HG03457 (cell line): Measurements from ENCODE around the gene OGA.

Experiments used
- ATAC-seq: cut with Tn5 transposase; IDR thresholded peaks from one replicate; pipeline ENCODE4 v1.9.1; 2021; ENCODE audit warnings: moderate number of reproducible peaks; ENCODE audit not compliant: unreplicated experiment

OGA gene

DNA sequence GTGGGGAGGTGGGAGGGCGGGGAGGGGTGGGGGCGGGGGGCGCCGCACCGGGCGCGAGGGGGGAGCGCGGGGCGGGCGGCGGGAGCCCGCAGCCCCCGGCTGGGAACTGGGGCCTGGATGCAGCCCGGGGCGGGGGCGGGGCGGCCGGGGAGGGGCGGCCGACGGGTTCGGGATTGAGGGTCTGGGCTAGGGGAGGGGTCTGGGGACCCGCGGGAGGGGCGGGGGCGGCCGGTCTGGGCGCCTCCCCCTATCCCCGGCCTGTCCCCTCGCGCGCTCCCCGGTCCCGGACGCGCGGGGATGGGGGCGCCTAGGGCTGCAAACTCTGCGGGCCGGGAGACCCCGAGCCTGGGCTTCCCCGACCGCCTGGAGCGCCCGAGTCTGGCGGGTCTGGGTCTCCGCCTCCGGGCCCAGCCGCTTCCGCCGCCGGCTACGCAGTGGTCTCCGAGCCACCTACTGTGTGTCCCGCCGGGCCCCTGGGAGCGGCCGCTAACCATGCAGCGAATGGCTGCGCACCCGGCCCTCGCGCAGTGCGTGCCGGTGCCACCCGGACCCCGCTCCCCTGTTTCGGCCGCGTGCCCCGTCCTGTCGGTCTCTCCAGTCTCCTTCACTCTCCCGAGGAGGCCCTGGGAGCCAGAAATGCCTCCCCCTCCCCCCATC lies 42.0 kb downstream of the OGA start:
- no peak for ATAC-seq

DNA sequence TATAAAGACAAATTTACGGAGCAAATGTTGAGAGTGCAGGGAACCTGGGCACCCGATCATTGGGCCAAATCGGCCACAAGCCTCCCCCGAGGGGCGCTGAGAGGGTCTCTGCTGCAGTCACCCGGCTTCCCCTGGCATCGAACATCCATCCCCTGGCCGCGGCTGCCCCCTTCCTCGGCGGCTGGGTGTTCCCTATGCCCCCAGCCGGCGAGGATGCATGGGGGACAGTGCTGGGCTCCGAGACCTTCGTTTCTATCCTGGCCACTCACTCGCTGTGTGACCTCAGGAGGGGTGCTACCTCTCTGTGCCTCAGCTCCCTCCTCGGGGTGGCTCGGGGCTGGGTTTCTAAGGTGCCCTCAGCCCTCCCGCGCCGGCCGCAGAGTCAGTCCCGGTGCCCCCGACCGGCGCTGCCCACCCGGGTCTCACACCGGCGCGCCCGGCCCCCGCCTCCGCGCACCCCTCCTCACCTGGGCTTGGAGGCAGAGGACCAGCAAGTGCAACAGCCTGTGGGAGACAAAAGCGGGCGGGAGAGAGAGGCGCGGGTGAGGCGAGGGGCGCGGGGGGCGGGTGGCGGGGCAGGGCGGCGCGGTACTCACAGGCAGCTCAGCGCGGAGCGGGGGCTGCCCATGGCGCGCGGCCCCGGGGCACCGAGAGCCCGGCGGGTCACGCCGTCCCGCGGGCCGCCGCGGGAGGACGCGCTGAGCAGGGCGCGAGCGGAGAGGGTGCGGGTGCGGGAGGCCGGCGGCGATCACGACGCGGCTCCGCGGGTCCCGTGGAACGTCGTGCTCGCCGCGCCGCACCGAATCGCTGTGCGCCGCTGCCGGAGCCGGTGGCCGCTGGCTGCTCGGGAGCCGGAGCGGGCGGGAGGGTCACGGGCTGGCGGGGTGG lies 42.7 kb downstream of the OGA start, which contains the start of gene FGF8:
Gene FGF8 (minus strand): TSS at position 842 of the 888 bp plus-strand sequence. CDS start 214 bp downstream, at position 628.
- ATAC-seq, result no peak

GRCh38 chr10:101774589-101775272 lies 43.5 kb downstream of the OGA start:
- no peak for ATAC-seq

- no peak for ATAC-seq
Measured at GRCh38 chr10:101773923-101774588, 44.2 kb downstream of the OGA start.

DNA sequence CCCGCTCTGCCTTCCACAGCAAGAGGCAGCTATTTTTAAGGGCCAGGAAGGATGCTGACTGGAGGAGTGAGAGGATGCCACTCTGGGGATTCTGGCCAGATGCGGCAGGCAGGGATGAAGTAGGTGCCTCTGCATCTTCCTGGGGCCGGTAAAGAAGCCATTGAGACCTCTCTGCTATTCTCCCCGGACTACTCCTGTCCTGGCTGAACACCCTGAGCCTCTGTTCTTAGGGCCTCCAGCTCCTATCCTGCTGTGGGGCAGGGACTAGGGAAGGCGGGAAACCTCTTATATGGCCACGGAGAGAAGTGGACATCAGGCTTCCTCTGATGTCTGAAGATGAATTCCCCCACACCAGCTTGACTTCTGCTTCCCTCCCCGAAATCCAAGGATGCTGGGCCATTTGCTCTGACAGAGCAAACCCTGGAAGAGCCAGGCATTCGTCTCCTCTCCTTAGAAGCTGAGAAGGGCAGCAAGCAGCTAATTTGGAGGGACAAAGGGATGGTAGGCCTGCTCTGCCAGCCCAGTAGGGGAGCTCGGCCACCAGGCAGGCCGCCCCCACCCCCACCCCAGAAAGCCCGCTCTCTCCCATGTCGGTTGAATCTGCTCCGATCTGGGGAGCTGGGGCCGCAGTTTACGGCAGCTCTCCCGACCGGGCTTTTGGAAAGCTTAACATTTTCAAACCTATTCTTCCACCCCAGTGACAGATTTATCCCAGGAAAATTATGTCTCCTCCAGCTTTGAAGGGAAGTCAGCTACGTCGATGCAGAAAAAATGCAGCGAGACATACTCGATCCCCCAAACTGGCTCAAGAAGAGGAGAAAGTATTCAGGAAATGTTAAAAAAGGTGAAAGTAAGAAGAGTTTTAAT lies 45.1 kb downstream of the OGA start:
- ATAC-seq, result no peak

- no peak for ATAC-seq
Measured at GRCh38 chr10:101772017-101772894, 46.0 kb downstream of the OGA start.

- no peak for ATAC-seq
Measured at GRCh38 chr10:101771380-101771779, 46.9 kb downstream of the OGA start.

GRCh38 chr10:101770331-101771215 lies 47.7 kb downstream of the OGA start:
- ATAC-seq, result no peak

DNA sequence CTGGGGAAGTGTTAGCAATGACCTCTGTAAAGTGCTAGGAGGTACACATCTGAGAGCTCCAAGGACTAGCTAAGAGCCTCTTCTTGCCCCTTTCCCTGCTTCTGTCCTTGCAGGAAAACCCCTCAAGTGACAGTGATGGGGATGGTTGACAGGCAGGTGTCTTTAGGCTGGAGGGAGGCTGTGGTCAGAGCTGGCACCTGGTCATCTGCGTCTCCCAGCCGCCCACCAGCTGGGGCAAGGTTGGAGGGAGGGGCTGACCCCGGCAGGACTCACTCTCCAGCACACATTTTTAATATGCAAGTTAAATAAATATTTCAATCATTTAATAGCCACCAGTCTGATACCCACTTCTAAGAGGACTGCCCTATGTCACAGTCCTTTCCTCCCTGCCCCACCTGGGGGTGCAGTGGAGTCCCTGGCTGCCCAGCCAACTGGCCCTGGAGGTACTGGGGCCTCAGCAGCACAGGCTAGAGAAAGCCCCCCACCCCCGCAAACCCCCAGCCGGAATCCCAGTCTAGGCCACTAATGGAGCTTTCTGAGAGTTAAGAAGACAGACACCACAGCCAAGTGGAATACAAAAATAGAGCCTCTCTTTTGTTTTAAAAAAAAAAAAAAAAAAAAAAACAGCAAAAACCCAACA lies 48.6 kb downstream of the OGA start:
- ATAC-seq, result no peak

DNA sequence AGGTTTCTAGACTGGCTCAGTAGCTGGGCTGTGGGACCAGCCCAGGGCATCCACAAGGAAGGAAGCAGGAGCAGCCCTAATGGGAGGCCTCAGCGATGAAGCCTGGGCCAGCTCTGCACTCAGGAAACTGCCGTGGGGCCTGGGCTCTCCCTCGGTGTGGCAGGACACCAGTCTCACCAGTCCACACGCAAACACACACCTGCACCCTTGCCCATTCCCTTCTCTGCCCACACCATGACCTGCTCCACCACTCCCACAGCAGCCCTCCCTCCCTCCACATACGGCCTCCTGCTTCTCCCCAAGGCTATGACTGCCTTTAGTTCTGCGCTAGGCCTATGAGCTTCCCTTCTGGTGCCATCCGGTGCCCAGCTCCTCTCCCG lies 49.5 kb downstream of the OGA start:
- no peak for ATAC-seq

DNA sequence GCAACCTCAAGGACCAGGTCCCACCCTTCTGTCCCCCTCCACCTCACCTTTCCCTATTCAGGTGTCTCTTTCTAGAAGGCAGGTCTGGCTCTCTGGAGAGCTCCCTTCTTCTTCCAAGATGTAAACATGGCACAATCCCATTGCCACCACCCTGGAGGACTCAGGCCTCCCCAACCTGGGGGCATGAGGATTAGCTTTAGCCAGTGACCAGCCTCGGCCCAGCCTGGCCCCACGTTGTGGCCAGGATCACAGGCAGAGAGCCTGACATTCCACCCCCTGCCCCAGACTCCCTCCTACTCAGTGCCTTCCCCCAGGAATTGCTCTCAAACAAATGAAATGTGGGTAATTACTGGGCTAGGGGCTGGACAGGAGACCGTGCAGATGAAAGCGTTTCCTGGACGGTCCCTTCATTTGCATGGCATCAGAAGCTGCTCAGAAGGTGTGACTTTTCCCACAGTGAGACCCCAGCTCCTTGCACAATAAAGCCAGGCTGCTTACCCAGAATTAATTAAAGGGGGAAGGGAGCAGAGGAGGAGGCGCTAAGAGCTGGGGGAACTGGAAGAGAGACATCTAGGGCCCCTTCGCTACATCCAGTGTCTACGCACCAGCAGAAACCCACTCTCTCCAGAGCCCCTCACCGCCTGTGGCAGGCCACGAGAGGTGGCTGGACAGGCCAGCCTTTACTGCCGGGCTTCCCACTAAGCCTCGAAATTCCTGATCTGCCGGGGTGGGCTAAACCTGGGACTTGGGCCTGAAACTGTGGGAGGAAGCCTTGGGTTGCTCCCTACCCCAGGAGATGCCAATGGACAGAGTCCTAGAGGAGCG lies 50.1 kb downstream of the OGA start:
- ATAC-seq, result no peak

DNA sequence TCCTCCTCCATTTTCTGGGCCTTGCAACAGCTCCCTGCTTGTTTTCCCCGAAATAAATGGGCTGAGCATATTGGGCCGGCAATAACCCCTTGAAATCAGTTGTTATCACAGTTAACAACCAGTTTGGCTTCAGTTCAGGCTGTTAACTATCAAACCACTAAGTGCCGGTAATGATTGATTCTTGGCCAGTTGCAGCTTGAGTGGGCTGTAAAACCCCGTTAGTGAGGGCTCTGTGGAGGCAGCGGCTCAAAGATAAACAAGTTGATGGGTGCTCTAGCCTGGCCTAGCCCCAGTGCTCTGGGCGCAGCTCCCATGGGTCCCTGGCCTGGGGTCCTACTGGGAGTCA lies 50.7 kb downstream of the OGA start:
- ATAC-seq, result no peak

DNA sequence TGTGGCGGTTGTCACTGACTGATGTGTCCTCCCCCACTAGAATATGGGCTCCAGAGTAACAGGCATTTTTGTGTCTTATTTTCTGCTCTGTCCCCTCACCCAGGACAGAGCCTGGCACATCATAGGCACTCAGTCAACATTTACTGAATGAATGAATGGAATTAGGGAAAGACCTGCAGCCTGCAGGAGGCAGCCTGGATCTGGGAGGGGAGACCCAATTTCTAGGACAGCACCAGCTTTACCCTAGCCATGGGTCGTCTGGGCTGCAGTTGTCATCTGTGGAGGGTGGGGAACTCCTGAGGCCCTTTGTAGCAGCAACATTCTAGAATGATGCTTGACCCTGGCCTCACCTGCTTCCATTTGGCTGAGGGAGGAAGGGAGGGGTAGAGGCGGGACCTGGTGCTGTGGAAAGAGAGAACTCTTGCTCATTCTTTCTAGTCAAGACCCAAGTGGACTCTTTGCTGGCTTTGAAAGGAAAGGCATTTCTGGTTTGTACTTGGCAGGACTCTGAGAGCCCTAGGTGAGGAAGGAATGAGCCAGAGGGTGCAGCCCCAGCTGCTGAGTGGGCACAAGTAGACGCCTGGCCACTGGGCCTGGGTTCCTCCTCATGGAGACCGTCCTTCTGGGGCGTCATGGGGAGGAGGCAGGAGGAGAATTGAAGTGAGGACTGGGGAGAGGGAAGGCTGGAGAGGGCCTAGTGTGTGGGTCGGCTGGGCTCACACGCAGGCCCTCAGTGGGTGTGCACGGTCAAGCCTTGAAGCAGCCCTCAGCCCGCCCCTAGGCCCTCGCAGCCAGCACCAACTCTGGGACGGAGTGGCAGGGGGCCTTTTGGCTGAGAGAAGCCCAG lies 51.3 kb downstream of the OGA start:
- ATAC-seq, result no peak

- no peak for ATAC-seq
Measured at GRCh38 chr10:101766306-101766705, 51.9 kb downstream of the OGA start.

GRCh38 chr10:101763141-101763846 lies 55.0 kb downstream of the OGA start:
- ATAC-seq, result no peak
